ENCODE data around the gene SPX.

Gene SPX

DNA sequence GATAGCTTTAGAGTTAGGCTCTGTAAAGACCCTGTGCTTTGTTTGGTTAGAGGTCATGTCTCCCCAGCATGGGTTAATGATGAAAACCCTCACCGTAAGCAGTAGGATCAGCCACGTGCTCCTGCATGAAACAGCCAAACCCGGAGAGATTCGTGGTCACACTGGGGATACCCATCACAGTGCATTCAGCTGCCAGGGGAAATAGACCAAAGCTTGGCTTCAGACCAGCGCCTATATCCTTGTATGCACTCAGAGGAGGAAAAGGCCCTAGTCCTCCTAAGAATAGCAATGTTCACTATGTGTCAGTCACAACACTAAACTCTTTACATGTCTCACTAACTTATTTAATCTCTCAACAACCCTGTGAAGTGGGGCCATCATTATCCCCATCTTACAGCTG is 16.3 kb downstream of the SPX start:
- no peak for DNase-seq (ENCODE audit: low read depth)
- no peak overlapping the region for H3K4me3 ChIP-seq (ENCODE audit: low read depth, low read length)
- TF ChIP-seq CTCF (IDR thresholded peaks at IDR 0.05; ENCODE audit: insufficient read depth, low read depth, low read length, missing control alignments), result no peak

DNA sequence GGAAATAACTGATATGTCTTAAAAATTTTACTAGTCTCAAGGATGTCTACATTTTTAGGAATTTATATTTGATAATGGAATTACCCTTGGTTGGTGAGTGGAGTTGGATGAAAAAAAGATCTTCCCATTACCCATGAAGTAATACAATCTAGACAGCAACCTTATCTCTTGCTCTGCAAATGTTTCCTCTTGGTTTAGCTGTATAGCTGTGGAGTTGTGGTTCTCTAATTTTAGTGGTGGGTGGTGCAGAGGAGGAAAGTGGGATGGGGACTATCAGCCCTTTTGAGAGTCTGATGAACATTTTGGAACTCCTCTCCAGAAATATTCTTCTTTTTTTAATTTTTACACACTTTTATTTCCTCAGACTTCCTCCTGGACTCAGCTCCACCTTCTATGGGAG is 17.1 kb downstream of the SPX start:
- no peak overlapping the region for H3K4me3 ChIP-seq (ENCODE audit: low read depth, low read length)
- no peak for DNase-seq (ENCODE audit: low read depth)
- TF ChIP-seq CTCF (IDR thresholded peaks at IDR 0.05; ENCODE audit: insufficient read depth, low read depth, low read length, missing control alignments), result no peak

DNA sequence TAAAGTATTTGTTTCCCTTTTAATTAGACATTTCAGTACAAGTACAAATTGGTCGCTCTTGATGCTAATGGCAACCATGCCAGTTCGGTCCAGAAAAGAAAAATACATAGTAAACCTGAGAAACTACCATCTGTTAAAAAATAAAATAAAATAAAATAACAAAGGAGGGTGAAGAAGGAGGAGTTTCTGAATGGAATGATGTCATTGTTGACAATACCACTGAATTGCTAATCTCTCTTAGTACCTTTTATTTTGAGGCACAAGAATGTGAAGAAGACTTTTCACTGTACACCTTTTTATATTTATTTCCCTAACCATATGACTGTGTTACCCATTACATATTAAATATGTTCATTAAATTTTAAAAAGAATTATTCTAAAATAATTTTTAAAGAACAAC is 19.5 kb downstream of the SPX start:
- no peak for DNase-seq (ENCODE audit: low read depth)
- TF ChIP-seq CTCF (IDR thresholded peaks at IDR 0.05; ENCODE audit: insufficient read depth, low read depth, low read length, missing control alignments), result no peak
- no peak overlapping the region for H3K4me3 ChIP-seq (ENCODE audit: low read depth, low read length)

- no peak for DNase-seq (ENCODE audit: low read depth)
- no peak overlapping the region for H3K4me3 ChIP-seq (ENCODE audit: low read depth, low read length)
- no peak for TF ChIP-seq CTCF (IDR thresholded peaks at IDR 0.05; ENCODE audit: insufficient read depth, low read depth, low read length, missing control alignments)
Measured at GRCh38 chr12:21546716-21547115, 20.6 kb downstream of the SPX start.

- no peak overlapping the region for H3K4me3 ChIP-seq (ENCODE audit: low read depth, low read length)
- no peak for DNase-seq (ENCODE audit: low read depth)
- TF ChIP-seq CTCF (IDR thresholded peaks at IDR 0.05; ENCODE audit: insufficient read depth, low read depth, low read length, missing control alignments), result no peak
Measured at GRCh38 chr12:21547437-21547836, 21.3 kb downstream of the SPX start.

GRCh38 chr12:21551841-21552465 is 25.9 kb downstream of the SPX start:
- no peak overlapping the region for H3K4me3 ChIP-seq (ENCODE audit: low read depth, low read length)
- no peak for DNase-seq (ENCODE audit: low read depth)
- no peak for TF ChIP-seq CTCF (IDR thresholded peaks at IDR 0.05; ENCODE audit: insufficient read depth, low read depth, low read length, missing control alignments)

GRCh38 chr12:21552635-21553328 is 26.7 kb downstream of the SPX start:
- no peak for TF ChIP-seq CTCF (IDR thresholded peaks at IDR 0.05; ENCODE audit: insufficient read depth, low read depth, low read length, missing control alignments)
- DNase-seq (ENCODE audit: low read depth), result no peak
- H3K4me3 ChIP-seq (ENCODE audit: low read depth, low read length), result no peak overlapping the region
